PC-3 (cell line): Measurements from ENCODE around the gene MAP7. TPM values are rescaled to one million over a fixed set of nuclear protein-coding genes. Genes with fewer than 3 reads are reported as not detected.

Experiments used
- ATAC-seq: fragments of 200-7000 bp; cut with Tn5 transposase; 2 replicates; pipeline ENCODE4 v1.9.1; 2020; ENCODE audit warnings: mild to moderate bottlenecking, moderate library complexity
- BruUV-seq: library from RNA; stranded (reverse); fragments of 400-500 nt; replicated peaks from 2 replicates; lab custom pipeline; 2021; lab: Mats Ljungman, UMichigan
- CTCF ChIA-PET: fragments of 300-600 bp; sonication (Branson Sonifier 250); formaldehyde crosslinking; loops from one replicate; lab custom pipeline; 2022; ENCODE audit warnings: antibody characterized with exemption; lab: Charles Lee
- POLR2A ChIA-PET: fragments of 300-600 bp; sonication (Branson Sonifier 250); formaldehyde crosslinking; loops from one replicate; lab custom pipeline; 2022; ENCODE audit warnings: antibody characterized with exemption; ENCODE audit not compliant: unreplicated experiment; lab: Charles Lee
- DNase-seq: peaks from one replicate; pipeline ENCODE4 v3.0.0-alpha.2; 2015
- H2AFZ ChIP-seq: fragments of 300-600 bp; sonication (generic); 2 replicates; pipeline ENCODE4 v1.6.0; 2016; ENCODE audit warnings: antibody characterized with exemption, low read length
- H3F3A ChIP-seq: fragments of 300-600 bp; sonication (generic); one replicate; pipeline ENCODE4 v1.6.0; 2017; ENCODE audit warnings: antibody characterized with exemption, low read length, control low read depth, mild to moderate bottlenecking; ENCODE audit not compliant: unreplicated experiment
- H3K27ac ChIP-seq: fragments of 300-600 bp; sonication (generic); 2 replicates; pipeline ENCODE4 v1.5.1; 2016; ENCODE audit warnings: mild to moderate bottlenecking, low read length
- H3K27me3 ChIP-seq: fragments of 300-600 bp; sonication (generic); 2 replicates; pipeline ENCODE4 v1.6.1; 2016; ENCODE audit warnings: low read length, mixed read lengths
- H3K36me3 ChIP-seq: fragments of 300-600 bp; sonication (generic); 2 replicates; pipeline ENCODE4 v1.6.1; 2016; ENCODE audit warnings: low read depth, mixed run types, low read length, mixed read lengths
- H3K4me1 ChIP-seq: fragments of 300-600 bp; sonication (generic); 2 replicates; pipeline ENCODE4 v1.5.1; 2016; ENCODE audit warnings: low read length; ENCODE audit not compliant: insufficient read depth
- H3K4me2 ChIP-seq: fragments of 300-600 bp; sonication (generic); 2 replicates; pipeline ENCODE4 v1.6.0; 2016; ENCODE audit warnings: low read length
- H3K4me3 ChIP-seq: fragments of 300-600 bp; sonication (generic); 2 replicates; pipeline ENCODE4 v1.5.1; 2016; ENCODE audit warnings: mild to moderate bottlenecking, low read length, mixed read lengths
- H3K79me2 ChIP-seq: fragments of 300-600 bp; sonication (generic); 2 replicates; pipeline ENCODE4 v1.6.1; 2017; ENCODE audit warnings: low read length, mixed read lengths
- H3K9ac ChIP-seq: fragments of 300-600 bp; sonication (generic); 2 replicates; pipeline ENCODE4 v1.6.0; 2016; ENCODE audit warnings: mild to moderate bottlenecking, low read length
- H3K9me2 ChIP-seq: fragments of 300-600 bp; sonication (generic); replicated peaks from 2 replicates; pipeline ENCODE4 v1.6.1; 2016; ENCODE audit warnings: mixed run types, low read length, mixed read lengths
- H3K9me3 ChIP-seq: fragments of 300-600 bp; sonication (generic); 2 replicates; pipeline ENCODE4 v1.6.1; 2016; ENCODE audit warnings: low read length, mixed read lengths
- H4K20me1 ChIP-seq: fragments of 300-600 bp; sonication (generic); 2 replicates; pipeline ENCODE4 v1.6.1; 2016; ENCODE audit warnings: low read length, mixed read lengths
- EZH2 ChIP-seq: fragments of 300-600 bp; sonication (generic); IDR thresholded peaks from one replicate; pipeline ENCODE4 v1.6.1; 2017; ENCODE audit warnings: antibody characterized with exemption, mild to moderate bottlenecking, low read length; ENCODE audit not compliant: unreplicated experiment
- EZH2phosphoT487 ChIP-seq: fragments of 300-600 bp; sonication (generic); IDR thresholded peaks from 2 replicates; pipeline ENCODE4 v1.6.1; 2018; ENCODE audit warnings: mild to moderate bottlenecking, antibody characterized with exemption, low read length, borderline replicate concordance
- intact Hi-C: fragments of 100-400 bp; cut with micrococcal nuclease; formaldehyde crosslinking; loops from 2 replicates; pipeline ENCODE4 v1.9.0; 2023
- total RNA-seq: library from RNA; depleted of rRNA; stranded (reverse); fragments of >200 nt; gene quantifications from 2 replicates; pipeline ENCODE4 v1.2.3, GENCODE V29; 2014
- TF ChIP-seq, protein P1 (sequence below): fragments of 300-600 bp; sonication (generic); conservative IDR thresholded peaks from 2 replicates; pipeline ENCODE4 v1.5.1; 2017; ENCODE audit warnings: antibody characterized with exemption, low read depth, mild to moderate bottlenecking, low read length

Gene MAP7
- total RNA-seq, 1 experiment from 2014 or later = 13.9 TPM

DNA sequence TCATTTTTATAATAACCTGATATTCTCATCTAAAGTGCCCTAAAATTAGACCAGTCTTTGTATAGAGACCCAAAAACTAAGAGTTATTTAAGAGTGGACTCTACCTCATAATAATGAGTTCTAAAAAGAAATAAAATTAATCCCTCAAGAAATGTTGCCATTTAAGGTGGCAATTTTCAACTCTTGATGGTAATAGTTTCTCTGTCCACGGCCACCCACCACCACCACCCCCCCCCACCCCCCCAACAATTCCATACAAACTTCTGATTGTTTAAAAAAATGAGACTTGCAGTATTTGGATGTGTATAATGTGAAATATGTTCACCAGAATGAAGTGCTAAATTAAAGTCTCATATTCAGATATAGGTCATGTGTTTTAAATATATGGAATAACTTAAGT, 2.4 kb downstream of the MAP7 start:
- CTCF ChIA-PET = interaction anchor here (0.6 to 1.0 kb wide), 4 partner anchors 62 to 169 kb away, joined by 3 to 8 read pairs (median 4); no protein-coding TSS in a partner anchor
- Histone ChIP-seq H3K27me3 (no peaks in the 10 kb centered on the region), H3K4me2 (peak overlapping the region; percentile 96), H3K9me3 (no peaks in the 10 kb centered on the region), H3K9me2 (no peaks in the 10 kb centered on the region), H4K20me1 (peaks cover 5% of the 10 kb centered on the region; the same call in 1 of the 2 replicates), H3K4me1 (peaks cover 23% of the 10 kb centered on the region), H3K27ac (peak overlapping the region; percentile 70), H3F3A (no peaks in the 10 kb centered on the region), H3K9ac (peak overlapping the region; percentile 100), H3K4me3 (peak overlapping the region; percentile 82; the same call in 1 of the 2 replicates), H2AFZ (no peak overlapping the region), H3K79me2 (peaks cover 70% of the 10 kb centered on the region), H3K36me3 (no peaks in the 10 kb centered on the region)
- POLR2A ChIA-PET = no interaction called here
- no TSS peak for BruUV-seq
- DNase-seq (no peak), ATAC-seq (no peak)
- TF ChIP-seq EZH2phosphoT487 (no peak), EZH2 (no peak)
- TF ChIP-seq, protein P1, sequence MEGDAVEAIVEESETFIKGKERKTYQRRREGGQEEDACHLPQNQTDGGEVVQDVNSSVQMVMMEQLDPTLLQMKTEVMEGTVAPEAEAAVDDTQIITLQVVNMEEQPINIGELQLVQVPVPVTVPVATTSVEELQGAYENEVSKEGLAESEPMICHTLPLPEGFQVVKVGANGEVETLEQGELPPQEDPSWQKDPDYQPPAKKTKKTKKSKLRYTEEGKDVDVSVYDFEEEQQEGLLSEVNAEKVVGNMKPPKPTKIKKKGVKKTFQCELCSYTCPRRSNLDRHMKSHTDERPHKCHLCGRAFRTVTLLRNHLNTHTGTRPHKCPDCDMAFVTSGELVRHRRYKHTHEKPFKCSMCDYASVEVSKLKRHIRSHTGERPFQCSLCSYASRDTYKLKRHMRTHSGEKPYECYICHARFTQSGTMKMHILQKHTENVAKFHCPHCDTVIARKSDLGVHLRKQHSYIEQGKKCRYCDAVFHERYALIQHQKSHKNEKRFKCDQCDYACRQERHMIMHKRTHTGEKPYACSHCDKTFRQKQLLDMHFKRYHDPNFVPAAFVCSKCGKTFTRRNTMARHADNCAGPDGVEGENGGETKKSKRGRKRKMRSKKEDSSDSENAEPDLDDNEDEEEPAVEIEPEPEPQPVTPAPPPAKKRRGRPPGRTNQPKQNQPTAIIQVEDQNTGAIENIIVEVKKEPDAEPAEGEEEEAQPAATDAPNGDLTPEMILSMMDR = no peak
- intact Hi-C loops = loop anchor here (1.0 to 10.0 kb wide), 3 partner anchors 143 to 293 kb away; partner anchors contain the start of gene MTFR2

DNA sequence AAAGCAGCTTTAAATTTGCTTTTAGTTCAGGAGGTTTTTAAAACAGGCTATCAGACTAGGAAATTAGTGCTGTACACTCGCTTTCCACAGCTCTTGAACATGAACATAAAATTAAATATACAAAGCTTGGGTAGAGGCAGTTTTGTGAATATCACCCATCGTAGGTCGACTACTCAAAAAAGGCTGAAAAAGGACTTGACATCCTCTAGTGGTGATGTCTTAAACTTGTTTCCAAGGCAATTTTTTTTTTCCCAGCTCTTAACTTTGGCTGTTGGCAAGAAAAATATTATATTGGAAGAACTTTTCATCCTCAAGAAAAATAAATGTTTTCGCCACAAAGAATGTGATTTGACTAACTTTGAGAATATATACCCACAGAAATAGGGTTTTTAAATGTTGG, 2.9 kb downstream of the MAP7 start:
- H3K4me3 ChIP-seq = no peak overlapping the region
- no peak overlapping the region for H2AFZ ChIP-seq
- no peaks in the 10 kb centered on the region for H3K9me2 ChIP-seq
- H3K9ac ChIP-seq = peak overlapping the region; percentile 6; the same call in 1 of the 2 replicates
- H3K79me2 ChIP-seq = peaks cover 75% of the 10 kb centered on the region
- intact Hi-C loops = loop anchor here (1.0 to 10.0 kb wide), 3 partner anchors 143 to 293 kb away; partner anchors contain the start of gene MTFR2
- no peak for ATAC-seq
- TF ChIP-seq EZH2 (no peak), EZH2phosphoT487 (no peak)
- TF ChIP-seq, protein P1 = peak; percentile 67
- peak overlapping the region; percentile 24; the same call in 1 of the 2 replicates for H3K4me2 ChIP-seq
- H3K27ac ChIP-seq = no peak overlapping the region; the same call in 1 of the 2 replicates
- peaks cover 8% of the 10 kb centered on the region; the same call in 1 of the 2 replicates for H4K20me1 ChIP-seq
- no TSS peak for BruUV-seq
- H3K9me3 ChIP-seq = no peaks in the 10 kb centered on the region
- H3F3A ChIP-seq = no peaks in the 10 kb centered on the region
- DNase-seq = peak; percentile 65
- ChIA-PET POLR2A (no interaction called here), CTCF (interaction anchor here (0.5 to 1.0 kb wide), 6 partner anchors 63 to 254 kb away, joined by 3 to 8 read pairs (median 4); no protein-coding TSS in a partner anchor)
- no peaks in the 10 kb centered on the region for H3K36me3 ChIP-seq
- peaks cover 23% of the 10 kb centered on the region for H3K4me1 ChIP-seq
- H3K27me3 ChIP-seq = no peaks in the 10 kb centered on the region

DNA sequence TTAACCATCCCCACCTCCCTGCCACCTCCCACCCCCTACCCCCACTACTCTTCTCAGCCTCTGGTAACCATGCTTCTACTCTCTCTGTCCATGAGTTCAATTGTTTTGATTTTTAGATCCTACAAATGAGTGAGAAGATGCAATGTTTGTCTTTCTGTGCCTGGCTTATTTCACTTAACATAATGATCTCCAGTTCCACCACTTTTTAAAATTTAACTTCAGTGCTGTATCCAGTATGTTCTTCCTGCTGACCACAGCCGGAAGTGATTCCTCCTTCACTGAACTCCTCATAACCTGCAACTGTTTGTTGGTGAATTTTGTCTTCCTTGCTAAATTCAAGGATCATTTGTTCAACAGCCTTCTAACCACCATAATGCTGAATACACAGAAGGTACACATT, 3.9 kb downstream of the MAP7 start:
- Histone ChIP-seq H3K9ac (no peak overlapping the region), H3K4me2 (no peak overlapping the region), H3K36me3 (no peaks in the 10 kb centered on the region), H3K27ac (no peak overlapping the region), H2AFZ (no peak overlapping the region), H3K9me3 (no peaks in the 10 kb centered on the region), H4K20me1 (peaks cover 14% of the 10 kb centered on the region; the same call in 1 of the 2 replicates), H3K9me2 (no peaks in the 10 kb centered on the region), H3K79me2 (peaks cover 81% of the 10 kb centered on the region), H3K27me3 (no peaks in the 10 kb centered on the region), H3K4me1 (peaks cover 17% of the 10 kb centered on the region), H3K4me3 (no peak overlapping the region), H3F3A (no peaks in the 10 kb centered on the region)
- intact Hi-C loops = loop anchor here (10.0 kb wide), 2 partner anchors 142 to 292 kb away; partner anchors contain the start of gene MTFR2
- ChIA-PET CTCF (no interaction called here), POLR2A (no interaction called here)
- DNase-seq (no peak), ATAC-seq (no peak)
- TF ChIP-seq EZH2 (no peak), EZH2phosphoT487 (no peak)
- TF ChIP-seq, protein P1 = no peak
- BruUV-seq = no TSS peak
